Epithelial cell of proximal tubule (primary cell): Measurements from ENCODE around the gene DSG2. TPM values are rescaled to one million over a fixed set of nuclear protein-coding genes. Genes with fewer than 3 reads are reported as not detected.

ENCODE experiments used
- DNase-seq: peaks from one replicate; pipeline ENCODE4 v3.0.0-alpha.2; 2011; ENCODE audit warnings: low read depth
- H3K4me3 ChIP-seq: 2 replicates; pipeline ENCODE4 v1.5.1; 2011; ENCODE audit warnings: low read depth, mild to moderate bottlenecking, low read length
- CTCF ChIP-seq: conservative IDR thresholded peaks from 2 replicates; pipeline ENCODE4 v1.5.1; 2012; ENCODE audit warnings: low read depth, mild to moderate bottlenecking, low read length
- total RNA-seq: library from RNA; depleted of rRNA; stranded (reverse); fragments of >200 nt; gene quantifications from 2 replicates; pipeline ENCODE4 v1.2.3, GENCODE V29; 2015

The DSG2 gene
- total RNA-seq, 1 donor from 2014 or later, result 58.8 TPM

- no peak for DNase-seq
- H3K4me3 ChIP-seq, result no peak overlapping the region
- no peak for TF ChIP-seq CTCF
Observed at GRCh38 chr18:31516437-31516836, 18.5 kb downstream of the DSG2 start.

- DNase-seq, result no peak
- TF ChIP-seq CTCF, result no peak
- no peak overlapping the region for H3K4me3 ChIP-seq
Observed at GRCh38 chr18:31526374-31526773, 28.4 kb downstream of the DSG2 start.

GRCh38 chr18:31533236-31533635 is 35.3 kb downstream of the DSG2 start:
- no peak for DNase-seq
- no peak for TF ChIP-seq CTCF
- H3K4me3 ChIP-seq, result no peak overlapping the region

- no peak for TF ChIP-seq CTCF
- no peak overlapping the region for H3K4me3 ChIP-seq
- DNase-seq, result no peak
Observed at GRCh38 chr18:31538837-31539236, 40.9 kb downstream of the DSG2 start.

GRCh38 chr18:31546476-31546875 is 48.5 kb downstream of the DSG2 start:
- no peak for DNase-seq
- TF ChIP-seq CTCF, result no peak
- H3K4me3 ChIP-seq, result no peak overlapping the region

- H3K4me3 ChIP-seq, result no peak overlapping the region
- no peak for TF ChIP-seq CTCF
- no peak for DNase-seq
Observed at GRCh38 chr18:31548853-31549252, 50.9 kb downstream of the DSG2 start.

- H3K4me3 ChIP-seq, result no peak overlapping the region
- DNase-seq, result no peak
- TF ChIP-seq CTCF, result no peak
Observed at GRCh38 chr18:31549416-31549815, 51.4 kb downstream of the DSG2 start.
